ENCODE data around the gene CCBE1.
A peak's percentile ranks its signal among the peaks of the same experiment; 100 is the strongest.
"Not testable (repeated sequence)": the region's sequence is repeated elsewhere in the genome, so short reads cannot be mapped to it uniquely, and the experiment has no call there.

CCBE1 gene

GRCh38 chr18:59520562-59521355 lies 176.5 kb downstream of the CCBE1 start:
- no peak for DNase-seq (ENCODE audit: low spot score)
- no peak for ATAC-seq (ENCODE audit: low read depth)
- Histone ChIP-seq H3K27ac (ENCODE audit: poor library complexity, severe bottlenecking) (no peak overlapping the region), H3K4me1 (ENCODE audit: insufficient read depth, poor library complexity, severe bottlenecking) (peaks cover 8% of the 10 kb centered on the region), H3K36me3 (ENCODE audit: low read depth) (peaks cover 6% of the 10 kb centered on the region; the same call in 1 of the 2 replicates), H3K27me3 (ENCODE audit: insufficient read depth, poor library complexity, severe bottlenecking) (no peaks in the 10 kb centered on the region), H3K4me3 (ENCODE audit: severe bottlenecking) (no peak overlapping the region), H3K9me3 (ENCODE audit: severe bottlenecking) (no peaks in the 10 kb centered on the region)
- TF ChIP-seq CTCF (IDR thresholded peaks at IDR 0.05; ENCODE audit: poor library complexity, severe bottlenecking), result no peak

- DNase-seq (ENCODE audit: low spot score), result no peak
- no peak for ATAC-seq (ENCODE audit: low read depth)
- H3K36me3 ChIP-seq (ENCODE audit: low read depth), result peaks cover 6% of the 10 kb centered on the region; the same call in 1 of the 2 replicates
- no peaks in the 10 kb centered on the region for H3K27me3 ChIP-seq (ENCODE audit: insufficient read depth, poor library complexity, severe bottlenecking)
- no peak for TF ChIP-seq CTCF (IDR thresholded peaks at IDR 0.05; ENCODE audit: poor library complexity, severe bottlenecking)
- H3K9me3 ChIP-seq (ENCODE audit: severe bottlenecking), result no peaks in the 10 kb centered on the region
- H3K4me3 ChIP-seq (ENCODE audit: severe bottlenecking), result no peak overlapping the region
- H3K27ac ChIP-seq (ENCODE audit: poor library complexity, severe bottlenecking), result no peak overlapping the region
- H3K4me1 ChIP-seq (ENCODE audit: insufficient read depth, poor library complexity, severe bottlenecking), result peaks cover 8% of the 10 kb centered on the region
Measured at GRCh38 chr18:59518705-59519104, 178.5 kb downstream of the CCBE1 start.

GRCh38 chr18:59517446-59518165 lies 179.6 kb downstream of the CCBE1 start:
- DNase-seq (ENCODE audit: low spot score), result no peak
- no peaks in the 10 kb centered on the region for H3K9me3 ChIP-seq (ENCODE audit: severe bottlenecking)
- peaks cover 6% of the 10 kb centered on the region; the same call in 1 of the 2 replicates for H3K36me3 ChIP-seq (ENCODE audit: low read depth)
- H3K27me3 ChIP-seq (ENCODE audit: insufficient read depth, poor library complexity, severe bottlenecking), result no peaks in the 10 kb centered on the region
- H3K4me3 ChIP-seq (ENCODE audit: severe bottlenecking), result no peak overlapping the region
- H3K27ac ChIP-seq (ENCODE audit: poor library complexity, severe bottlenecking), result no peak overlapping the region
- peaks cover 8% of the 10 kb centered on the region for H3K4me1 ChIP-seq (ENCODE audit: insufficient read depth, poor library complexity, severe bottlenecking)
- no peak for TF ChIP-seq CTCF (IDR thresholded peaks at IDR 0.05; ENCODE audit: poor library complexity, severe bottlenecking)
- no peak for ATAC-seq (ENCODE audit: low read depth)

- TF ChIP-seq CTCF (IDR thresholded peaks at IDR 0.05; ENCODE audit: poor library complexity, severe bottlenecking), result no peak
- H3K9me3 ChIP-seq (ENCODE audit: severe bottlenecking), result no peaks in the 10 kb centered on the region
- ATAC-seq (ENCODE audit: low read depth) (peak; percentile 68), DNase-seq (ENCODE audit: low spot score) (no peak)
- peaks cover 8% of the 10 kb centered on the region for H3K4me1 ChIP-seq (ENCODE audit: insufficient read depth, poor library complexity, severe bottlenecking)
- H3K36me3 ChIP-seq (ENCODE audit: low read depth), result peaks cover 6% of the 10 kb centered on the region; the same call in 1 of the 2 replicates
- no peak overlapping the region for H3K27ac ChIP-seq (ENCODE audit: poor library complexity, severe bottlenecking)
- H3K4me3 ChIP-seq (ENCODE audit: severe bottlenecking), result no peak overlapping the region
- no peaks in the 10 kb centered on the region for H3K27me3 ChIP-seq (ENCODE audit: insufficient read depth, poor library complexity, severe bottlenecking)
Measured at GRCh38 chr18:59516356-59517155, 180.7 kb downstream of the CCBE1 start.

- not testable (repeated sequence) for H3K36me3 ChIP-seq (ENCODE audit: low read depth); H3K27ac ChIP-seq (ENCODE audit: poor library complexity, severe bottlenecking); H3K4me3 ChIP-seq (ENCODE audit: severe bottlenecking); ATAC-seq (ENCODE audit: low read depth); H3K27me3 ChIP-seq (ENCODE audit: insufficient read depth, poor library complexity, severe bottlenecking); DNase-seq (ENCODE audit: low spot score); H3K9me3 ChIP-seq (ENCODE audit: severe bottlenecking); H3K4me1 ChIP-seq (ENCODE audit: insufficient read depth, poor library complexity, severe bottlenecking)
Measured at GRCh38 chr18:59515956-59516355, 181.3 kb downstream of the CCBE1 start.

Measured in RWPE2 (cell line).